Adrenal gland (tissue), 12 donors: ENCODE measurements around the gene FUNDC1. TPM values are rescaled to one million over a fixed set of nuclear protein-coding genes. Genes with fewer than 3 reads are reported as not detected.

Experiments used
- DNase-seq, 7 donors: peaks; one replicate each; pipeline ENCODE4 v3.0.0-alpha.2; 2019 to 2020
- H3K27ac ChIP-seq, 5 donors: fragments of 200-600 bp; sonication (generic) in 4 of 5; 1 replicate in 3 of 5; 2 replicates in 2 of 5; pipeline versions ENCODE4 v1.5.1 to v1.8.0; 2016 to 2020; ENCODE audit warnings: mild to moderate bottlenecking in 1 of 5
- H3K27me3 ChIP-seq: fragments of 200-600 bp; 2 replicates; pipeline ENCODE4 v1.8.0; 2021
- H3K36me3 ChIP-seq, 2 donors: fragments of 200-600 bp; replicated peaks in 1 of 2; 1 replicate in 1 of 2; 2 replicates in 1 of 2; pipeline versions ENCODE4 v1.5.1 to v1.8.0; 2018 to 2022
- H3K4me1 ChIP-seq, 2 donors: fragments of 200-600 bp; replicated peaks in 1 of 2; 1 replicate in 1 of 2; 2 replicates in 1 of 2; pipeline versions ENCODE4 v1.5.1 to v1.8.0; 2018 to 2021
- H3K4me3 ChIP-seq, 4 donors: fragments of 200-600 bp; sonication (generic) in 3 of 4; one replicate each; pipeline ENCODE4 v1.5.1; 2016 to 2018
- H3K9me3 ChIP-seq, 3 donors: fragments of 200-600 bp; sonication (generic) in 1 of 3; replicated peaks in 1 of 3; 1 replicate in 2 of 3; 2 replicates in 1 of 3; pipeline versions ENCODE4 v1.5.1 to v1.8.0; 2016 to 2021
- CTCF ChIP-seq, 6 experiments: fragments of 450-650 bp in 4 of 6; fragments of 200-600 bp in 2 of 6; sonication (generic) in 1 of 6; IDR thresholded peaks; 1 replicate in 5 of 6; 2 replicates in 1 of 6; pipeline versions ENCODE4 v1.5.1 to v1.8.0; 2016 to 2021; ENCODE audit warnings: antibody characterized with exemption in 6 of 6, mild to moderate bottlenecking in 2 of 6, moderate library complexity in 1 of 6
- POLR2A ChIP-seq, 2 donors: fragments of 450-650 bp; IDR thresholded peaks; one replicate each; pipeline ENCODE4 v1.6.1; 2017; ENCODE audit warnings: antibody characterized with exemption in 2 of 2, mild to moderate bottlenecking in 2 of 2, moderate library complexity in 1 of 2
- WGBS, 4 donors: extraction: QIAGEN DNeasy Blood & Tissue Kit in 2 of 4; methylation state at CpG; one replicate each; pipeline versions ENCODE4 v1.1.5 to v1.1.7; 2013 to 2017; 5-methylcytosine and 5-hydroxymethylcytosine counted together
- intact Hi-C, 2 donors: fragments of 100-400 bp; cut with DNase I; formaldehyde crosslinking; loops; one replicate each; pipeline versions ENCODE4 v1.14.1 to v1.15.0; 2022 to 2023
- polyA plus RNA-seq, 3 donors: library from polyadenylated mRNA; stranded (reverse); fragments of 200-250 nt in 2 of 3; fragments of 350-450 nt in 1 of 3; fragmentation: Illumina TruSeq in 1 of 3; extraction: RNeasy Lipid Tissue Mini Kit (QIAGEN cat#74804) in 1 of 3; gene quantifications; one replicate each; pipeline ENCODE4 v1.2.3, GENCODE V29; 2013 to 2014
- total RNA-seq, 9 donors: library from RNA; depleted of rRNA in 4 of 9; stranded (reverse); fragments of >200 nt in 4 of 9; fragments of 120-200 nt in 1 of 9; fragmentation: NEBNext Ultra II Directional in 1 of 9; extraction: Animal tissue kit (Norgen Biotek cat#: 25700) in 1 of 9; gene quantifications; one replicate each; pipeline versions ENCODE4 v1.1.0 to v1.2.4, GENCODE V29; 2013 to 2023
- donor health status: healthy with polysubstance abuse.
- donor health status: Bipolar disorder and iron deficiency.
- donor health status: DM: yes; HTN: yes; CAD: no.
- donor health status: DM: no; HTN: no; CAD: no.
- donor health status: DM: no; HTN: no; CAD: no.
- donor health status: DM: yes; HTN: yes; CAD: no.

Gene FUNDC1
- total and polyA plus RNA-seq, 12 donors: 5.0 to 39.2 (median 17.6) TPM

GRCh38 chrX:44495091-44495490 lies 47.6 kb downstream of the FUNDC1 start:
- no peaks in the 10 kb centered on the region for H3K9me3 ChIP-seq
- no peaks in the 10 kb centered on the region for H3K36me3 ChIP-seq
- 78 to 100% (median 82%) methylated on average over 1 of the region's 1 CpG for WGBS, 4 donors
- H3K27ac ChIP-seq: no peak overlapping the region
- H3K4me1 ChIP-seq: no peaks in the 10 kb centered on the region
- intact Hi-C loops: no loop called here
- no peak overlapping the region for H3K4me3 ChIP-seq
- no peak for TF ChIP-seq CTCF (IDR thresholded peaks at IDR 0.05)
- no peak for TF ChIP-seq POLR2A (IDR thresholded peaks at IDR 0.05)
- H3K27me3 ChIP-seq: peaks cover 11% of the 10 kb centered on the region
- DNase-seq: no peak

- Histone ChIP-seq H3K9me3 (no peaks in the 10 kb centered on the region), H3K4me3 (no peak overlapping the region), H3K4me1 (no peaks in the 10 kb centered on the region), H3K27ac (no peak overlapping the region), H3K27me3 (peaks cover 11% of the 10 kb centered on the region), H3K36me3 (no peaks in the 10 kb centered on the region)
- no peak for DNase-seq
- TF ChIP-seq POLR2A (IDR thresholded peaks at IDR 0.05) (no peak), CTCF (IDR thresholded peaks at IDR 0.05) (no peak)
- intact Hi-C loops: no loop called here
- 66 to 73% (median 68%) methylated on average over 4 of the region's 4 CpGs for WGBS, 4 donors
Measured at GRCh38 chrX:44494357-44494756, 48.3 kb downstream of the FUNDC1 start.

GRCh38 chrX:44489515-44489914 lies 53.1 kb downstream of the FUNDC1 start:
- Histone ChIP-seq H3K36me3 (no peaks in the 10 kb centered on the region), H3K4me3 (no peak overlapping the region), H3K27ac (no peak overlapping the region), H3K27me3 (peaks cover 21% of the 10 kb centered on the region), H3K4me1 (no peaks in the 10 kb centered on the region), H3K9me3 (no peaks in the 10 kb centered on the region)
- no peak for DNase-seq
- WGBS, 4 donors: 76 to 83% (median 81%) methylated on average over 4 of the region's 4 CpGs
- intact Hi-C loops: no loop called here
- no peak for TF ChIP-seq POLR2A (IDR thresholded peaks at IDR 0.05)
- no peak for TF ChIP-seq CTCF (IDR thresholded peaks at IDR 0.05)

- no peak for DNase-seq
- Histone ChIP-seq H3K4me3 (no peak overlapping the region), H3K27me3 (peaks cover 24% of the 10 kb centered on the region), H3K27ac (no peak overlapping the region), H3K4me1 (no peaks in the 10 kb centered on the region), H3K9me3 (no peaks in the 10 kb centered on the region), H3K36me3 (no peaks in the 10 kb centered on the region)
- WGBS, 4 donors: 85 to 100% (median 89%) methylated on average over 4 of the region's 4 CpGs
- intact Hi-C loops: no loop called here
- TF ChIP-seq POLR2A (IDR thresholded peaks at IDR 0.05) (no peak), CTCF (IDR thresholded peaks at IDR 0.05) (no peak)
Measured at GRCh38 chrX:44484607-44485146, 58.0 kb downstream of the FUNDC1 start.
